Common myeloid progenitor, CD34-positive (primary cell): ENCODE measurements around the gene SUCO.

Experiments
- CTCF ChIA-PET: fragments of 350-600 bp; sonication (Branson Sonifier 250); formaldehyde crosslinking; loops from one replicate; lab custom pipeline; 2021; ENCODE audit warnings: antibody characterized with exemption; lab: Charles Lee
- POLR2A ChIA-PET: fragments of 350-600 bp; sonication (Branson Sonifier 250); formaldehyde crosslinking; loops from one replicate; lab custom pipeline; 2021; ENCODE audit warnings: antibody characterized with exemption; lab: Charles Lee
- DNase-seq, 3 donors: peaks; one replicate each; pipeline versions ENCODE4 v3.0.0 to v3.0.0-alpha.2; 2013
- H3K27ac ChIP-seq, 2 experiments: 1 replicate in 1 of 2; 2 replicates in 1 of 2; pipeline ENCODE4 v1.7.0; 2013; ENCODE audit warnings: inconsistent platforms in 2 of 2, low read length in 2 of 2, mild to moderate bottlenecking in 2 of 2, low read depth in 1 of 2, moderate library complexity in 1 of 2; ENCODE audit not compliant: severe bottlenecking in 2 of 2, insufficient read depth in 1 of 2, poor library complexity in 1 of 2
- H3K27me3 ChIP-seq, 5 experiments: replicated peaks in 2 of 5; 1 replicate in 3 of 5; 2 replicates in 2 of 5; pipeline versions ENCODE4 v1.6.1 to v1.7.0; 2013; ENCODE audit warnings: low read length in 4 of 5, mild to moderate bottlenecking in 2 of 5, moderate library complexity in 2 of 5, inconsistent platforms in 1 of 5; ENCODE audit not compliant: insufficient read depth in 5 of 5, control insufficient read depth in 4 of 5
- H3K36me3 ChIP-seq, 4 experiments: 1 replicate in 2 of 4; 2 replicates in 2 of 4; pipeline versions ENCODE4 v1.6.1 to v1.7.0; 2013; ENCODE audit warnings: low read length in 3 of 4, control low read depth in 1 of 4, mild to moderate bottlenecking in 1 of 4; ENCODE audit not compliant: control insufficient read depth in 4 of 4, insufficient read depth in 4 of 4
- H3K4me1 ChIP-seq, 4 experiments: 1 replicate in 3 of 4; 2 replicates in 1 of 4; pipeline versions ENCODE4 v1.6.1 to v1.7.1; 2013; ENCODE audit warnings: low read length in 3 of 4, mild to moderate bottlenecking in 3 of 4, control low read depth in 1 of 4, inconsistent platforms in 1 of 4, moderate library complexity in 1 of 4; ENCODE audit not compliant: control insufficient read depth in 4 of 4, insufficient read depth in 4 of 4; ENCODE audit errors: control extremely low read depth in 1 of 4
- H3K4me3 ChIP-seq, 7 experiments: 1 replicate in 4 of 7; 2 replicates in 3 of 7; pipeline versions ENCODE4 v1.5.1 to v1.7.0; 2013; ENCODE audit warnings: mild to moderate bottlenecking in 7 of 7, low read length in 6 of 7, moderate library complexity in 6 of 7, inconsistent platforms in 2 of 7, low read depth in 2 of 7, control low read depth in 1 of 7; ENCODE audit not compliant: insufficient read depth in 4 of 7, control insufficient read depth in 1 of 7; ENCODE audit errors: extremely low read depth in 1 of 7
- H3K9me3 ChIP-seq, 5 experiments: 1 replicate in 4 of 5; 2 replicates in 1 of 5; pipeline versions ENCODE4 v1.6.1 to v1.7.1; 2013; ENCODE audit warnings: low read length in 4 of 5, mild to moderate bottlenecking in 2 of 5, inconsistent platforms in 1 of 5, low read depth in 1 of 5, moderate library complexity in 1 of 5; ENCODE audit not compliant: control insufficient read depth in 4 of 5, insufficient read depth in 2 of 5; ENCODE audit errors: control extremely low read depth in 1 of 5
- WGBS: methylation state at CpG from one replicate; pipeline ENCODE4 v1.1.5; 2013; ENCODE audit not compliant: insufficient coverage; 5-methylcytosine and 5-hydroxymethylcytosine counted together

Gene SUCO

DNA sequence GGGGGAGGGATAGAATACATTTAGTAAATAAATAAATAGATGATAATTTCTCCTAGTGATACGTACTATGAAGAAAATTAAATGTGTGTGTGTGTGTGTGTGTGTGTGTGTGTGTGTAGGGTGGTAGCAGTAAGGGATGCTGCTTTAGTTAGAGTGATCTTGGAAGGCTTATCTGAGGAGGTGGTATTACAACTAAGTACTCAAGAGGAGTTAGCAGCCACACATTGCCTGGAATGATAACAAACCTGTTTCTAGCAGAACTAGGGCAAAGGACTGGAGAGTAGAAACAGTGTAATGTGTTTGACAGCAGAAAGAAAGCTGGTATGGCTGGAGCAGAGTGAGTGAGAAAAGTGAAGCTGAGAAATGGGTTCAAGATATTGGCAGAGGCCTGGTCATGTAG is 67.7 kb downstream of the SUCO start:
- Histone ChIP-seq H3K36me3 (peaks cover 23 to 66% (median 35%) of the 10 kb centered on the region in 4 experiments), H3K4me3 (no peak overlapping the region), H3K4me1 (no peaks in the 10 kb centered on the region), H3K27me3 (no peaks in the 10 kb centered on the region), H3K27ac (no peak overlapping the region), H3K9me3 (peaks cover 0 to 13% (median 5%) of the 10 kb centered on the region in 5 experiments)
- POLR2A ChIA-PET, result interaction anchor here (0.7 kb wide), 1 partner anchor 92 kb away, joined by 5 read pairs; no protein-coding TSS in a partner anchor
- CTCF ChIA-PET, result interaction anchor here (0.8 to 1.2 kb wide), 3 partner anchors 9 to 119 kb away, joined by 3 to 6 read pairs (median 4); no protein-coding TSS in a partner anchor
- 100% methylated on average over 1 of the region's 1 CpG for WGBS
- DNase-seq, result no peak

- 100% methylated on average over 4 of the region's 6 CpGs for WGBS
- Histone ChIP-seq H3K9me3 (peaks cover 0 to 11% (median 5%) of the 10 kb centered on the region in 5 experiments), H3K27ac (no peak overlapping the region), H3K4me3 (no peak overlapping the region), H3K27me3 (no peaks in the 10 kb centered on the region), H3K4me1 (no peaks in the 10 kb centered on the region), H3K36me3 (peaks cover 23 to 62% (median 35%) of the 10 kb centered on the region in 4 experiments)
- ChIA-PET POLR2A (interaction anchor here (0.7 kb wide), 1 partner anchor 93 kb away, joined by 5 read pairs; no protein-coding TSS in a partner anchor), CTCF (interaction anchor here (0.8 to 1.3 kb wide), 4 partner anchors 9 to 128 kb away, joined by 3 to 6 read pairs (median 4); no protein-coding TSS in a partner anchor)
- DNase-seq, result no peak
Observed at GRCh38 chr1:172601046-172601630, 68.2 kb downstream of the SUCO start.

- no peaks in the 10 kb centered on the region for H3K9me3 ChIP-seq
- no peaks in the 10 kb centered on the region for H3K4me1 ChIP-seq
- ChIA-PET CTCF (interaction anchor here (1.2 to 1.3 kb wide), 2 partner anchors 13 to 126 kb away, joined by 3 read pairs; no protein-coding TSS in a partner anchor), POLR2A (no interaction called here)
- no peak for DNase-seq
- no peaks in the 10 kb centered on the region for H3K27me3 ChIP-seq
- H3K27ac ChIP-seq, result no peak overlapping the region
- H3K4me3 ChIP-seq, result no peak overlapping the region
- peaks cover 13 to 49% (median 29%) of the 10 kb centered on the region in 4 experiments for H3K36me3 ChIP-seq
Observed at GRCh38 chr1:172602706-172603105, 69.8 kb downstream of the SUCO start.

GRCh38 chr1:172603816-172604215 is 70.9 kb downstream of the SUCO start:
- H3K9me3 ChIP-seq, result no peaks in the 10 kb centered on the region
- H3K4me3 ChIP-seq, result no peak overlapping the region
- DNase-seq, result no peak
- H3K27me3 ChIP-seq, result no peaks in the 10 kb centered on the region
- H3K36me3 ChIP-seq, result peaks cover 13 to 49% (median 26%) of the 10 kb centered on the region in 4 experiments
- H3K27ac ChIP-seq, result no peak overlapping the region
- ChIA-PET CTCF (interaction anchor here (1.4 kb wide), 2 partner anchors 10 to 116 kb away, joined by 3 to 5 read pairs; no protein-coding TSS in a partner anchor), POLR2A (no interaction called here)
- no peaks in the 10 kb centered on the region for H3K4me1 ChIP-seq
- WGBS, result 100% methylated on average over 2 of the region's 4 CpGs

GRCh38 chr1:172605641-172606040 is 72.7 kb downstream of the SUCO start:
- ChIA-PET CTCF (interaction anchor here (0.7 kb wide), 1 partner anchor 115 kb away, joined by 3 read pairs; no protein-coding TSS in a partner anchor), POLR2A (no interaction called here)
- DNase-seq, result no peak
- H3K36me3 ChIP-seq, result peaks cover 15 to 51% (median 26%) of the 10 kb centered on the region in 4 experiments
- H3K4me3 ChIP-seq, result no peak overlapping the region
- H3K27ac ChIP-seq, result no peak overlapping the region
- no peaks in the 10 kb centered on the region for H3K9me3 ChIP-seq
- H3K27me3 ChIP-seq, result no peaks in the 10 kb centered on the region
- H3K4me1 ChIP-seq, result no peaks in the 10 kb centered on the region
- no CpG with 5 or more reads among the region's 2 CpGs for WGBS

DNA sequence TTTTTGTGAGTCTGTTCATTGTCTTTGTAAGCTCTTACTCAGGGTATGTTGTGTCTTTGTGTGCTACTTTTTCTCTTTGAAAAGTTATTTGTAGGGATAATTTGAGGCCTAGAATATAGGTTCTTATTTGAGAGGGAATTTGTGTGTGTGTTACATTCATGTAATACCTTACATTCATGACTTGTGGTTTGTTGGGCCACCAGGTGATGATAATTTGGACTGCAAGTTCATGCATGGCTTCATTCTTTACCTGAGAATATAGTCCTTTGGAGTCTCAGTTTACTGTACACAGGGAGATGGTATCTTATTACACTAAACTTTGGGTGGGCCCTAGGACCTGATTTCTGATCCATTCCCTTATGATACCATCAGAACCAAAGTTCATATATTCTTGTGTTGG is 74.2 kb downstream of the SUCO start:
- ChIA-PET CTCF (interaction anchor here (1.1 to 6.1 kb wide), 7 partner anchors 12 to 156 kb away, joined by 3 to 128 read pairs (median 5); no protein-coding TSS in a partner anchor), POLR2A (interaction anchor here (0.6 kb wide), 1 partner anchor 1179 kb away, joined by 6 read pairs; no protein-coding TSS in a partner anchor)
- Histone ChIP-seq H3K4me3 (no peak overlapping the region), H3K9me3 (no peaks in the 10 kb centered on the region), H3K4me1 (no peaks in the 10 kb centered on the region), H3K27ac (no peak overlapping the region), H3K27me3 (no peaks in the 10 kb centered on the region), H3K36me3 (peaks cover 14 to 44% (median 22%) of the 10 kb centered on the region in 4 experiments)
- no peak for DNase-seq

- 95% methylated on average over 2 of the region's 4 CpGs for WGBS
- POLR2A ChIA-PET, result no interaction called here
- H3K9me3 ChIP-seq, result no peaks in the 10 kb centered on the region
Observed at GRCh38 chr1:172608098-172608601, 75.2 kb downstream of the SUCO start.

More at GRCh38 chr1:172608098-172608601, 75.2 kb downstream of the SUCO start:
- Histone ChIP-seq H3K27ac (no peak overlapping the region), H3K27me3 (no peaks in the 10 kb centered on the region), H3K4me3 (no peak overlapping the region), H3K36me3 (peaks cover 12 to 34% (median 15%) of the 10 kb centered on the region in 4 experiments), H3K4me1 (no peaks in the 10 kb centered on the region)
- no peak for DNase-seq
- CTCF ChIA-PET, result interaction anchor here (0.8 to 6.1 kb wide), 7 partner anchors 13 to 606 kb away, joined by 3 to 128 read pairs (median 5); no protein-coding TSS in a partner anchor
